HFFc6 (cell line): ENCODE data around the gene LCP2. TPM values are rescaled to one million over a fixed set of nuclear protein-coding genes. Genes with fewer than 3 reads are reported as not detected.

ENCODE experiments used
- DNase-seq: peaks from one replicate; pipeline ENCODE4 v3.0.0-alpha.2; 2018
- H3K27ac Mint-ChIP-seq: 2 replicates; pipeline ENCODE4 v1.8.0; 2020; ENCODE audit warnings: mild to moderate bottlenecking, mixed read lengths
- H3K27me3 Mint-ChIP-seq: 2 replicates; pipeline ENCODE4 v1.8.0; 2021; ENCODE audit warnings: mild to moderate bottlenecking, moderate library complexity, mixed read lengths; ENCODE audit not compliant: insufficient read depth
- H3K36me3 Mint-ChIP-seq: 2 replicates; pipeline ENCODE4 v1.8.0; 2021; ENCODE audit warnings: low read depth, mixed read lengths
- H3K4me1 Mint-ChIP-seq: 2 replicates; pipeline ENCODE4 v1.8.0; 2020; ENCODE audit warnings: low read depth, mixed read lengths
- H3K4me3 Mint-ChIP-seq: 2 replicates; pipeline ENCODE4 v1.8.0; 2020; ENCODE audit warnings: mild to moderate bottlenecking, moderate library complexity, mixed read lengths
- H3K9me3 Mint-ChIP-seq: 2 replicates; pipeline ENCODE4 v1.8.0; 2020; ENCODE audit warnings: mild to moderate bottlenecking, mixed read lengths
- long read RNA-seq: library from polyadenylated mRNA; unstranded; transcript quantifications from one replicate; pipeline ENCODE4 v2.0.0, GENCODE V29; 2019
- total RNA-seq, 6 experiments: library from RNA; stranded (reverse); fragmentation: NEBNext Ultra II Directional; extraction: Animal tissue kit (Norgen Biotek cat#: 25700); gene quantifications; 2 replicates in 1 of 6; 3 replicates in 5 of 6; pipeline ENCODE4 v1.2.3, GENCODE V29; 2021
- TF ChIP-seq, protein P1 (sequence below): fragments of 200-600 bp; sonication (generic); IDR thresholded peaks from 2 replicates; pipeline ENCODE4 v1.5.0; 2021; ENCODE audit warnings: antibody characterized with exemption, mild to moderate bottlenecking

The LCP2 gene
- total RNA-seq: not detected
- long read RNA-seq: 0 reads

DNA sequence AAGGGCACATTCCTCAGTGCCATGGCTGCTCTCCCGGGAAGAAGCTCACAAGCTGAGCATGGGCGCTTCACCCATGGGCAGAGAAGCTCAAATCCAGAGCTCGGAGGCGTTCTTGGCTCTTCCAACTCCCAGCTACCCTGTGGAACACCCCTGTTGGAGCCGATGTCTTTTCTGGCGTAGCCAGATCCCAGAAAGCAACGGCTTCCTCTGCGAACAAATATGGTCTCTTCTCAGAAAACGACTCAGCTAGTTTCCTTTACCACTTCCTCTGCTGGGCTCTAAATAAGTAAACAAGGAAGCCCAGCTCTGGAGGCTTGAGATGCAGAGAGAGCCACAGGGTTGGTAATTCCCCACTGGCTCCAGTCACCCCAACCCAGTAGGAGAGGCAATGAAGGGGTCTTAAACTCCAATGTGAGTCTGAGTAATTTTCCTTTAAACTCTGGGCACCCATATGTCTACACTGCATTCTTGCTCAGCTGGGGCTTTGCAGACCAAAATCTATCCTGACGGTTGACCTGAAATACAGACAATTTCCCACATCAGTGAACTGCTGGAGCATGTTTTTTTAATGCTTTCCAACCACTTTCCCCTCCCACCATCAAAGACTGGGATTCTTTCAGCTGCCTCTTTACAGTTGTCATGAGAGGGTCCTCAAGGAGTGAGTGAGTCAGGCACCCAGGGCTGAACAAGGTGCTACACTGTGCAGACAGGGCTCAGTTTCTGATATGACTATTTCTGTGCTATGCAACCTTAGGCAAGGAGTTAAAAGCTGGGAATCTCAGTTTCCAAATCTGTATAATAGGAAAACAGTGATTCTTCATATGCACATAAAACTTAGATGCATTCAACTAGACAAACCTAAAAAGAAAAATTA, at the start of gene LCP2:
Gene LCP2, minus strand, starts transcription at position 189 of the 874 bp plus-strand sequence. Its CDS starts 166 bp downstream, at position 23.
- H3K4me3 Mint-ChIP-seq: no peak within 1 kb of the TSS
- no peaks in the 10 kb centered on the region for H3K4me1 Mint-ChIP-seq
- peaks cover 6% of the 10 kb centered on the region; the same call in 1 of the 2 replicates for H3K27me3 Mint-ChIP-seq
- H3K27ac Mint-ChIP-seq: no peak within 1 kb of the TSS
- H3K9me3 Mint-ChIP-seq: peaks cover 10% of the 10 kb centered on the region; the same call in 1 of the 2 replicates
- TF ChIP-seq, protein P1, sequence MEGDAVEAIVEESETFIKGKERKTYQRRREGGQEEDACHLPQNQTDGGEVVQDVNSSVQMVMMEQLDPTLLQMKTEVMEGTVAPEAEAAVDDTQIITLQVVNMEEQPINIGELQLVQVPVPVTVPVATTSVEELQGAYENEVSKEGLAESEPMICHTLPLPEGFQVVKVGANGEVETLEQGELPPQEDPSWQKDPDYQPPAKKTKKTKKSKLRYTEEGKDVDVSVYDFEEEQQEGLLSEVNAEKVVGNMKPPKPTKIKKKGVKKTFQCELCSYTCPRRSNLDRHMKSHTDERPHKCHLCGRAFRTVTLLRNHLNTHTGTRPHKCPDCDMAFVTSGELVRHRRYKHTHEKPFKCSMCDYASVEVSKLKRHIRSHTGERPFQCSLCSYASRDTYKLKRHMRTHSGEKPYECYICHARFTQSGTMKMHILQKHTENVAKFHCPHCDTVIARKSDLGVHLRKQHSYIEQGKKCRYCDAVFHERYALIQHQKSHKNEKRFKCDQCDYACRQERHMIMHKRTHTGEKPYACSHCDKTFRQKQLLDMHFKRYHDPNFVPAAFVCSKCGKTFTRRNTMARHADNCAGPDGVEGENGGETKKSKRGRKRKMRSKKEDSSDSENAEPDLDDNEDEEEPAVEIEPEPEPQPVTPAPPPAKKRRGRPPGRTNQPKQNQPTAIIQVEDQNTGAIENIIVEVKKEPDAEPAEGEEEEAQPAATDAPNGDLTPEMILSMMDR: no peak
- DNase-seq: no peak
- no peaks in the 10 kb centered on the region for H3K36me3 Mint-ChIP-seq

DNA sequence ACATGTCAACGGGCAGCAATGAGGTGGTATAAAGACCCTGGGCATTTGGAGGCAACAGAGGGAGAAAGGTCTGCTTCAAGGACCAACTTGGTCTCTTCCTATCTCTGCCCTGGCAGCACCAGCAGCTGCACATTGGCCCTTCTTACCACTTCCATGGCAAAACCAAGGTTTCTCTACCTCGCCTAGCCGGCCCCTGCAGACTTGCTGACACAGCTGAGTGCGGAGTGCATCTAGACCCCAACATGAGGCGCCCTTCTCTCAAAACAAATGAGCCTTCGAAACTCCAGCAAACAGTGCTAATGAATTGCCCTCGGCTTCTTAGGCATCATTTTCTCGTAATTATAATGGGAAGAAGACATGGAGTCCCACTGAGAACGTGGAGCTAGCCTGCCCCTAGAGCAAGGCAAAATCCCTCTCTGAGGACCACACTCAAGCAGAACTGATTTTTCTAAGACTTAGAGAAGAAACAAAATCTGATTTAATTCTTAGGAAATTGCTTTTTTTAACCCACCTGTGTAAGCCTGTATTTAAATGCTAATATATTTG, 49.5 kb upstream of the LCP2 start:
- Mint-ChIP-seq H3K36me3 (no peaks in the 10 kb centered on the region), H3K4me1 (no peaks in the 10 kb centered on the region), H3K9me3 (no peaks in the 10 kb centered on the region), H3K27me3 (peaks cover 12% of the 10 kb centered on the region), H3K27ac (no peak overlapping the region), H3K4me3 (no peak overlapping the region)
- DNase-seq: no peak
- TF ChIP-seq, protein P1: no peak

DNA sequence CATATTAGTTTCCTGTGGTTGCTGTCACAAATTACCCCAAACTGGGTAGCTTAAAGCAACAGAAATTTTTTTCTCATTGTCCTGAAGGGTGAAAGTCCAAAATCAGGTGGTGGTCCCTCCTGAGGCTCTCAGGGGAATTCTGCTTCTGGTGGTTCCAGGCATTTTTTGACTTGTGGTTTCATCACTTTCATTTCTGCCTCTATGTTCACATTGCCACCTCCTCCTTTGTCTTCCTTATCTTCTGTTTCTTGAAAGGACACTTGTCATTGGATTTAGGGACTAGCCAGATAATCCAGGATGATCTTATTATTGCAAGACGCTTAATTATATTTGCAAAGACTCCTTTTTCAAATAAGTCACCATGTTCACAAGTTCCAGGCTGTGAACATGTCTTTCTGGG, 48.4 kb upstream of the LCP2 start:
- Mint-ChIP-seq H3K4me3 (no peak overlapping the region), H3K27ac (no peak overlapping the region), H3K27me3 (peaks cover 16% of the 10 kb centered on the region), H3K9me3 (no peaks in the 10 kb centered on the region), H3K36me3 (no peaks in the 10 kb centered on the region), H3K4me1 (no peaks in the 10 kb centered on the region)
- DNase-seq: no peak
- TF ChIP-seq, protein P1: no peak

DNA sequence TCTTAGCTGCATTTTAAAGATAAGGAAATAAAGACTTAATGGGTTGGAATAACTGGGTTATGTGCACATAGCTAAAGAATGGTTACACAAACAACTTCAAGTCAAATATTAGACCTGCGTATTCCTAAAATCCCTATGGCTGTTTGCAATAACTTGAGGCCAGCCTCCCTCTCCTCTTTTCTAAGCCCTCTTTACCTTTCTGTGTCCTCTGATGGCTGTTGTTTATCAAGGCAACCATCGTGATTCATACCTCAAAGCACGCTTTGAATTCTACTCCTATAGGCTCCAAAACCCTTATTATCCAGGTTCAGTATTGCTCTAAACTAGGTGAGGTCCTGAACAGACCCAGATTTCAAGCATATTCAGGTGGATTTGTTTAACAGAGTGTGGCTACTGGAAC, 45.6 kb upstream of the LCP2 start:
- Mint-ChIP-seq H3K27me3 (peaks cover 17% of the 10 kb centered on the region), H3K36me3 (no peaks in the 10 kb centered on the region), H3K4me1 (no peaks in the 10 kb centered on the region), H3K9me3 (0 out of 2 replicates have a peak, but pooled peaks cover 8% of the 10 kb centered on the region), H3K4me3 (no peak overlapping the region), H3K27ac (no peak overlapping the region)
- TF ChIP-seq, protein P1: no peak
- DNase-seq: no peak

DNA sequence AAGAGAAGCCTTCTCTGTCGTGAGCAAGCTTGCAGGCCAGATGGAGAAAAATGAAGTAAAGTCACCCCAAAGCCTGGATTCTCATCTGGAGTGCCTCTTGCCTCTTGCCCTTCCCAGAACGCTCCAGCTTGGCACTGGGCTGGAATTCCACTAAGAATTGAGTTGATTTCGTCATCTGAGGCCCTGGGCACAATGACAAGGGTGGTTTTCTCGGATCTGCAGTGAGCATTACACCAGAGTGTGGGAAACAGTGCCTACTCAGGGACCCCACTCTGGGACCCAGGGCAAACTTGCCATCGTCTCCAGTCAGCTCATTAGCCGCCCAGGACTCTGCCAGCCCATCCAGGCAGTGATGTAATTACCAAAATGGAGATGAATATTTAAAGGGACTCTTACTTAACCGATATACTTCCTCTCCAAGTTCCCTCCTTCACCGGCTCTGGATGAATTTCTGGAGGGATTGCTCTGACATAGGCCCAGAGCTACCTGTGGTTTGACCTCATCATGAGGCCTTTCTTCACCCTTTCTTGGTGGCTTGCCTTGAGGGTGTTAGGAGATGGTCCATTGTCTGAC, 44.7 kb upstream of the LCP2 start:
- no peaks in the 10 kb centered on the region for H3K4me1 Mint-ChIP-seq
- no peak overlapping the region for H3K27ac Mint-ChIP-seq
- no peak overlapping the region for H3K4me3 Mint-ChIP-seq
- no peak for DNase-seq
- TF ChIP-seq, protein P1: no peak
- H3K9me3 Mint-ChIP-seq: 0 out of 2 replicates have a peak, but pooled peaks cover 9% of the 10 kb centered on the region
- H3K36me3 Mint-ChIP-seq: no peaks in the 10 kb centered on the region
- H3K27me3 Mint-ChIP-seq: peaks cover 15% of the 10 kb centered on the region
